GM19395 (cell line): ENCODE data around the gene SKOR1.

ENCODE experiments used
- ATAC-seq: cut with Tn5 transposase; IDR thresholded peaks from one replicate; pipeline ENCODE4 v1.9.1; 2021; ENCODE audit warnings: mild to moderate bottlenecking, moderate library complexity; ENCODE audit not compliant: unreplicated experiment

The SKOR1 gene

DNA sequence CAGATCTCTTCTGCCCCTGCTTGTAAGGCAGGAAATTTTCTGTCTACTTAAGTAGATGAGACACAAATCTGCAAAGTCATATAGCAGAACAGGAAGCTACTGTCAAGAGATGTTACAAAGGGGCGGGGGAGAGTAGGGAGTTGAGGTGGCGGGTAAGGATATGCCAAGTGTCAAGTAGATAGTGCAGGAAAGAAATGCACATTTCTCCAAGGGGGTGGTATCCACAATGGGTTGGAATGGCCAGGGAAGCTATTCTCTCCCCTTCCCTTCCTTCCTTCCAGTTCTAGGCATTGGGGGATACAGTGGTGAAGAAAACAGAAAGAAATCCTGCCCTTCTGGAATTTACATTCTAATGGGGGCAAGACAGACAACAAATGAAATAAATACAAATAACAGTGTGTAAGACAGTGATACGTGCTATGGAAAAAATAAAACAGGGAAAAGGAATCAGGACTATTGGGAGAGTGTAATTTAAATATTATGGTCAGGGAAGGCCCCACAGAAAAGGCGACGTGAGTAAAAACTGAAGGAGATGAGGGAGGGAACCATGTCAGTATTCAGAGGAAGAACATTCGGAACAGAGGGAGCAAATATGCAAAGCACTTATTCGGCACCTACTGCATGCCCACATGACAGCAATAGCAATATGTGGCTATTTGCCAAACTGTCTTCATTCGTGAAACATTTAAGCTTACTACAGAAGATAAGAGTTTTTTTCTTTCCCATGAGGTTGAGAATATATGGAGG, 57.4 kb downstream of the SKOR1 start:
- no peak for ATAC-seq

DNA sequence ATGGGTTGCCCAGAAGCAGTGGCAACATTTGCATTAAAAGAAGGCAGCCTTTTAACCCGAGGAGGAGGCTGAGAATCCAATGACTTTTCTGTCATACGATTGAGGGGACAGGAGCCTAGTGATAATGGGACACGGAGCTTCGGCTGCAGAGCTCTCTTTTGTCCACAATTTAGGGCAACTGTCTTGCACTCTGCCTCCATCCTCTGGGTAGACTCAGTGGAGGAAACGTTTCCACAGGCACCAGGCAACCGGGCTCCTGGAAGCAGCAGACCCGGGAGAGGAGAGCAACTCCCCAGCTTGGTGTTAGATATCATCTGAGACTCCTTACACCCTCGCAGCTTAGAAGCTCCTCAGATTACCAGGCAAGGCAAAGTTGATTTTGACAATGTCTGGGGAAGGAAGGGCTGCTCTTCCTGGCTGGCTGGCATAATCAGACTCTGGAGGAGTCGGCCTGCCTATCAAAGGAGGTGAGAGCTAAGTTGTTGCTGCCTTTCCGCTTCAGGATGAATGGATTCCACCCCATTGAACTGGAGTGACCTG, 58.0 kb downstream of the SKOR1 start:
- no peak for ATAC-seq

DNA sequence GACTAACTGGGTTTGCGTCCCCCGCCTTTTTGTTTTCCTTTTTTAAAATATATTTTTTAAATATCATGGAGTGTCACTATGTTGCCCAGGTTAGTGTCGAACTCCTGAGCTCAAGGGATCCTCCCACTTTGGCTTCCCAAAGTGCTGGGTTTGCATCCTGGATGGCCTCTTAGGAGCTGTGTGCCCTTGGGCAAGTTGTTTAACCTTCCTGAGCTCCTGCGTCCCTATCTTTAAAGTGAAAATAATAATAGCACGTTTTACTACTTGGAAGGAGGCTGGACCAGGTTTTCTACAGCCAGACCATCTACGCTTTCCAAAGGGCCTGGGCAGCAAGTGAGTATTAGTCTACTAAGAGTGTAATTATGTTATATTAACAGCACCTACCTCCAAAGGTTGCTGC, 58.7 kb downstream of the SKOR1 start:
- no peak for ATAC-seq
